A172 (cell line): ENCODE results near the gene OR5K4. TPM values are rescaled to one million over a fixed set of nuclear protein-coding genes. Genes with fewer than 3 reads are reported as not detected.
A peak's percentile ranks its signal among the peaks of the same experiment; 100 is the strongest.

Experiments
- DNase-seq: peaks from one replicate; pipeline ENCODE4 v3.0.0-alpha.2; 2015; ENCODE audit warnings: low spot score
- total RNA-seq: library from RNA; depleted of rRNA; stranded (reverse); fragments of >200 nt; shearing (Covaris generic); gene quantifications from 2 replicates; pipeline ENCODE4 v1.2.3, GENCODE V29; 2014; rRNA removed

The OR5K4 gene
- total RNA-seq: not detected in 2 replicates

GRCh38 chr3:98353554-98353953 lies at the start of gene OR5K4:
TSS of gene OR5K4 (plus strand) at chr3:98353854. CDS start at chr3:98353854, 0 bp downstream.
- DNase-seq: no peak

- no peak for DNase-seq
Observed at GRCh38 chr3:98322101-98322500, 31.6 kb upstream of the OR5K4 start.

- no peak for DNase-seq
Observed at GRCh38 chr3:98322686-98323085, 31.0 kb upstream of the OR5K4 start.

GRCh38 chr3:98323425-98323824 lies 30.2 kb upstream of the OR5K4 start:
- DNase-seq: no peak

- DNase-seq: no peak
Observed at GRCh38 chr3:98325055-98325454, 28.6 kb upstream of the OR5K4 start.

- DNase-seq: no peak
Observed at GRCh38 chr3:98326105-98326893, 27.4 kb upstream of the OR5K4 start.

- no peak for DNase-seq
Observed at GRCh38 chr3:98326945-98327344, 26.7 kb upstream of the OR5K4 start.

- DNase-seq: no peak
Observed at GRCh38 chr3:98328933-98329332, 24.7 kb upstream of the OR5K4 start.

GRCh38 chr3:98329392-98330124 lies 24.1 kb upstream of the OR5K4 start:
- peak; percentile 38 for DNase-seq

GRCh38 chr3:98331329-98331728 lies 22.3 kb upstream of the OR5K4 start:
- no peak for DNase-seq

GRCh38 chr3:98333989-98334606 lies 19.6 kb upstream of the OR5K4 start:
- peak; percentile 39 for DNase-seq

GRCh38 chr3:98339031-98339430 lies 14.6 kb upstream of the OR5K4 start:
- no peak for DNase-seq

GRCh38 chr3:98341758-98342157 lies 11.9 kb upstream of the OR5K4 start:
- DNase-seq: no peak

GRCh38 chr3:98343647-98344507 lies 9.8 kb upstream of the OR5K4 start:
- DNase-seq: peak; percentile 59

GRCh38 chr3:98350082-98350481 lies 3.6 kb upstream of the OR5K4 start:
- no peak for DNase-seq

- DNase-seq: no peak
Observed at GRCh38 chr3:98359250-98359649, 5.6 kb downstream of the OR5K4 start.

GRCh38 chr3:98359993-98360675 lies 6.5 kb downstream of the OR5K4 start:
- DNase-seq: no peak

GRCh38 chr3:98360681-98361080 lies 7.0 kb downstream of the OR5K4 start:
- no peak for DNase-seq

- no peak for DNase-seq
Observed at GRCh38 chr3:98361289-98361688, 7.6 kb downstream of the OR5K4 start.

GRCh38 chr3:98367464-98368246 lies 14.0 kb downstream of the OR5K4 start:
- no peak for DNase-seq
